ENCODE data around the gene KMT5C.

Gene KMT5C

DNA sequence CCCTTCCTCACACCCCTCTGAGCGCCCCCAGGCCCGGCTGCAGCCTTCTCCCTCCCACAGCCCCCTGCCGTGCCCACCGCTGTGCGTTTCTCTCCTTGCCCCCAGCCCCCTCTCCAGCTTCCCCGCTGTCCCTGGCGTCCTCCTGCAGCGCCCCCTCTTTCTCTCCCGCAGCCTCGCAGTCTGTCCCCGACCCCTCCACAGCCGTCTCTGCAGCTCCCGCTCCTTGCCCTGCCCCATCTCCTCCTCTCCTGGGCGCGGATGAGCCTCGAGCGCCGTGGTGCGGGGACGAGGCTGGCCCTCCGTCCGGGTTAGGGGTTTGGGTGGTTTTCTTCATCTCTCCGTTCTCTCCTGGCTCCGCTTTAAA, 1.1 kb downstream of the KMT5C start (continued):
- no peak for TF ChIP-seq ZNF239 (tag by site-specific recombination; IDR thresholded peaks at IDR 0.05)
- TF ChIP-seq, protein P1, sequence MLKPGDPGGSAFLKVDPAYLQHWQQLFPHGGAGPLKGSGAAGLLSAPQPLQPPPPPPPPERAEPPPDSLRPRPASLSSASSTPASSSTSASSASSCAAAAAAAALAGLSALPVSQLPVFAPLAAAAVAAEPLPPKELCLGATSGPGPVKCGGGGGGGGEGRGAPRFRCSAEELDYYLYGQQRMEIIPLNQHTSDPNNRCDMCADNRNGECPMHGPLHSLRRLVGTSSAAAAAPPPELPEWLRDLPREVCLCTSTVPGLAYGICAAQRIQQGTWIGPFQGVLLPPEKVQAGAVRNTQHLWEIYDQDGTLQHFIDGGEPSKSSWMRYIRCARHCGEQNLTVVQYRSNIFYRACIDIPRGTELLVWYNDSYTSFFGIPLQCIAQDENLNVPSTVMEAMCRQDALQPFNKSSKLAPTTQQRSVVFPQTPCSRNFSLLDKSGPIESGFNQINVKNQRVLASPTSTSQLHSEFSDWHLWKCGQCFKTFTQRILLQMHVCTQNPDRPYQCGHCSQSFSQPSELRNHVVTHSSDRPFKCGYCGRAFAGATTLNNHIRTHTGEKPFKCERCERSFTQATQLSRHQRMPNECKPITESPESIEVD (tag by site-specific recombination; IDR thresholded peaks at IDR 0.05), result no peak
- TF ChIP-seq ZNF843 (tag by site-specific recombination; IDR thresholded peaks at IDR 0.05), result peak; percentile 32; the same call in 1 of the 2 replicates
- no peak for TF ChIP-seq ZNF544 (tag by site-specific recombination; IDR thresholded peaks at IDR 0.05)
- no peak; the same call in 1 of the 2 replicates for TF ChIP-seq FEZF1 (tag by site-specific recombination; IDR thresholded peaks at IDR 0.05)
- no peak for TF ChIP-seq ZSCAN16 (tag by site-specific recombination; IDR thresholded peaks at IDR 0.05)
- no peak for TF ChIP-seq ZNF37A (tag by site-specific recombination; IDR thresholded peaks at IDR 0.05)
- TF ChIP-seq ZNF555 (tag by site-specific recombination; conservative IDR thresholded peaks at IDR 0.05), result no peak
- TF ChIP-seq ZNF416 (tag by site-specific recombination; IDR thresholded peaks at IDR 0.05), result no peak
- no peak for TF ChIP-seq ZNF529 (tag by site-specific recombination; IDR thresholded peaks at IDR 0.05; ENCODE audit: insufficient replicate concordance)
- no peak for TF ChIP-seq ZNF707 (tag by site-specific recombination; IDR thresholded peaks at IDR 0.05)
- peak; percentile 13; the same call in 1 of the 2 replicates for TF ChIP-seq ZNF391 (tag by site-specific recombination; IDR thresholded peaks at IDR 0.05; ENCODE audit: borderline replicate concordance, low read depth)
- TF ChIP-seq ZNF521 (tag by site-specific recombination; IDR thresholded peaks at IDR 0.05), result no peak
- no peak for TF ChIP-seq GFI1B (tag by site-specific recombination; IDR thresholded peaks at IDR 0.05)
- TF ChIP-seq, protein P2, sequence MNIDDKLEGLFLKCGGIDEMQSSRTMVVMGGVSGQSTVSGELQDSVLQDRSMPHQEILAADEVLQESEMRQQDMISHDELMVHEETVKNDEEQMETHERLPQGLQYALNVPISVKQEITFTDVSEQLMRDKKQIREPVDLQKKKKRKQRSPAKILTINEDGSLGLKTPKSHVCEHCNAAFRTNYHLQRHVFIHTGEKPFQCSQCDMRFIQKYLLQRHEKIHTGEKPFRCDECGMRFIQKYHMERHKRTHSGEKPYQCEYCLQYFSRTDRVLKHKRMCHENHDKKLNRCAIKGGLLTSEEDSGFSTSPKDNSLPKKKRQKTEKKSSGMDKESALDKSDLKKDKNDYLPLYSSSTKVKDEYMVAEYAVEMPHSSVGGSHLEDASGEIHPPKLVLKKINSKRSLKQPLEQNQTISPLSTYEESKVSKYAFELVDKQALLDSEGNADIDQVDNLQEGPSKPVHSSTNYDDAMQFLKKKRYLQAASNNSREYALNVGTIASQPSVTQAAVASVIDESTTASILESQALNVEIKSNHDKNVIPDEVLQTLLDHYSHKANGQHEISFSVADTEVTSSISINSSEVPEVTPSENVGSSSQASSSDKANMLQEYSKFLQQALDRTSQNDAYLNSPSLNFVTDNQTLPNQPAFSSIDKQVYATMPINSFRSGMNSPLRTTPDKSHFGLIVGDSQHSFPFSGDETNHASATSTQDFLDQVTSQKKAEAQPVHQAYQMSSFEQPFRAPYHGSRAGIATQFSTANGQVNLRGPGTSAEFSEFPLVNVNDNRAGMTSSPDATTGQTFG (tag by site-specific recombination; IDR thresholded peaks at IDR 0.05; ENCODE audit: borderline replicate concordance), result no peak
- no peak for TF ChIP-seq ZNF175 (tag by site-specific recombination; IDR thresholded peaks at IDR 0.05)
- no peak for TF ChIP-seq YY1 (tag by site-specific recombination; IDR thresholded peaks at IDR 0.05)
- TF ChIP-seq ZNF146 (tag by site-specific recombination; IDR thresholded peaks at IDR 0.05), result no peak
- no peak for TF ChIP-seq ZNF664 (tag by site-specific recombination; IDR thresholded peaks at IDR 0.05)
- TF ChIP-seq, protein P3, sequence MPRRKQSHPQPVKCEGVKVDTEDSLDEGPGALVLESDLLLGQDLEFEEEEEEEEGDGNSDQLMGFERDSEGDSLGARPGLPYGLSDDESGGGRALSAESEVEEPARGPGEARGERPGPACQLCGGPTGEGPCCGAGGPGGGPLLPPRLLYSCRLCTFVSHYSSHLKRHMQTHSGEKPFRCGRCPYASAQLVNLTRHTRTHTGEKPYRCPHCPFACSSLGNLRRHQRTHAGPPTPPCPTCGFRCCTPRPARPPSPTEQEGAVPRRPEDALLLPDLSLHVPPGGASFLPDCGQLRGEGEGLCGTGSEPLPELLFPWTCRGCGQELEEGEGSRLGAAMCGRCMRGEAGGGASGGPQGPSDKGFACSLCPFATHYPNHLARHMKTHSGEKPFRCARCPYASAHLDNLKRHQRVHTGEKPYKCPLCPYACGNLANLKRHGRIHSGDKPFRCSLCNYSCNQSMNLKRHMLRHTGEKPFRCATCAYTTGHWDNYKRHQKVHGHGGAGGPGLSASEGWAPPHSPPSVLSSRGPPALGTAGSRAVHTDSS (tag by site-specific recombination; IDR thresholded peaks at IDR 0.05), result no peak
- no peak for TF ChIP-seq ZFP37 (tag by site-specific recombination; IDR thresholded peaks at IDR 0.05)
- no peak for TF ChIP-seq IKZF3 (tag by site-specific recombination; IDR thresholded peaks at IDR 0.05)
- no peak for TF ChIP-seq ZNF571 (tag by site-specific recombination; IDR thresholded peaks at IDR 0.05)
- peak; percentile 54; the same call in 1 of the 2 replicates for TF ChIP-seq ZNF366 (tag by site-specific recombination; conservative IDR thresholded peaks at IDR 0.05)
- no peak for TF ChIP-seq ZNF10 (tag by site-specific recombination; IDR thresholded peaks at IDR 0.05)
- peak; percentile 100 for TF ChIP-seq GLIS1 (tag by site-specific recombination; IDR thresholded peaks at IDR 0.05)
- TF ChIP-seq, protein P4, sequence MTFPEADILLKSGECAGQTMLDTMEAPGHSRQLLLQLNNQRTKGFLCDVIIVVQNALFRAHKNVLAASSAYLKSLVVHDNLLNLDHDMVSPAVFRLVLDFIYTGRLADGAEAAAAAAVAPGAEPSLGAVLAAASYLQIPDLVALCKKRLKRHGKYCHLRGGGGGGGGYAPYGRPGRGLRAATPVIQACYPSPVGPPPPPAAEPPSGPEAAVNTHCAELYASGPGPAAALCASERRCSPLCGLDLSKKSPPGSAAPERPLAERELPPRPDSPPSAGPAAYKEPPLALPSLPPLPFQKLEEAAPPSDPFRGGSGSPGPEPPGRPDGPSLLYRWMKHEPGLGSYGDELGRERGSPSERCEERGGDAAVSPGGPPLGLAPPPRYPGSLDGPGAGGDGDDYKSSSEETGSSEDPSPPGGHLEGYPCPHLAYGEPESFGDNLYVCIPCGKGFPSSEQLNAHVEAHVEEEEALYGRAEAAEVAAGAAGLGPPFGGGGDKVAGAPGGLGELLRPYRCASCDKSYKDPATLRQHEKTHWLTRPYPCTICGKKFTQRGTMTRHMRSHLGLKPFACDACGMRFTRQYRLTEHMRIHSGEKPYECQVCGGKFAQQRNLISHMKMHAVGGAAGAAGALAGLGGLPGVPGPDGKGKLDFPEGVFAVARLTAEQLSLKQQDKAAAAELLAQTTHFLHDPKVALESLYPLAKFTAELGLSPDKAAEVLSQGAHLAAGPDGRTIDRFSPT (tag by site-specific recombination; IDR thresholded peaks at IDR 0.05), result peak; percentile 75
- TF ChIP-seq ZNF335 (tag by site-specific recombination; conservative IDR thresholded peaks at IDR 0.05), result peak; percentile 35; the same call in 1 of the 2 replicates
- TF ChIP-seq, protein P5, sequence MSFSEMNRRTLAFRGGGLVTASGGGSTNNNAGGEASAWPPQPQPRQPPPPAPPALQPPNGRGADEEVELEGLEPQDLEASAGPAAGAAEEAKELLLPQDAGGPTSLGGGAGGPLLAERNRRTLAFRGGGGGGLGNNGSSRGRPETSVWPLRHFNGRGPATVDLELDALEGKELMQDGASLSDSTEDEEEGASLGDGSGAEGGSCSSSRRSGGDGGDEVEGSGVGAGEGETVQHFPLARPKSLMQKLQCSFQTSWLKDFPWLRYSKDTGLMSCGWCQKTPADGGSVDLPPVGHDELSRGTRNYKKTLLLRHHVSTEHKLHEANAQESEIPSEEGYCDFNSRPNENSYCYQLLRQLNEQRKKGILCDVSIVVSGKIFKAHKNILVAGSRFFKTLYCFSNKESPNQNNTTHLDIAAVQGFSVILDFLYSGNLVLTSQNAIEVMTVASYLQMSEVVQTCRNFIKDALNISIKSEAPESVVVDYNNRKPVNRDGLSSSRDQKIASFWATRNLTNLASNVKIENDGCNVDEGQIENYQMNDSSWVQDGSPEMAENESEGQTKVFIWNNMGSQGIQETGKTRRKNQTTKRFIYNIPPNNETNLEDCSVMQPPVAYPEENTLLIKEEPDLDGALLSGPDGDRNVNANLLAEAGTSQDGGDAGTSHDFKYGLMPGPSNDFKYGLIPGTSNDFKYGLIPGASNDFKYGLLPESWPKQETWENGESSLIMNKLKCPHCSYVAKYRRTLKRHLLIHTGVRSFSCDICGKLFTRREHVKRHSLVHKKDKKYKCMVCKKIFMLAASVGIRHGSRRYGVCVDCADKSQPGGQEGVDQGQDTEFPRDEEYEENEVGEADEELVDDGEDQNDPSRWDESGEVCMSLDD (tag by site-specific recombination; IDR thresholded peaks at IDR 0.05), result peak; percentile 60; the same call in 1 of the 2 replicates
- no peak for TF ChIP-seq ZNF623 (tag by site-specific recombination; IDR thresholded peaks at IDR 0.05)
- TF ChIP-seq, protein P6, sequence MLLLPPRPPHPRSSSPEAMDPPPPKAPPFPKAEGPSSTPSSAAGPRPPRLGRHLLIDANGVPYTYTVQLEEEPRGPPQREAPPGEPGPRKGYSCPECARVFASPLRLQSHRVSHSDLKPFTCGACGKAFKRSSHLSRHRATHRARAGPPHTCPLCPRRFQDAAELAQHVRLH (tag by site-specific recombination; IDR thresholded peaks at IDR 0.05), result no peak
- TF ChIP-seq ZNF514 (tag by site-specific recombination; IDR thresholded peaks at IDR 0.05), result no peak
